Rectal smooth muscle tissue (tissue), 1 donor: ENCODE data around the gene CLNK.

Experiments used
- H3K27ac ChIP-seq: one replicate; pipeline ENCODE4 v1.7.0; 2013; ENCODE audit warnings: low read depth, low read length, inconsistent platforms
- H3K27me3 ChIP-seq: one replicate; pipeline ENCODE4 v1.7.0; 2013; ENCODE audit warnings: low read length; ENCODE audit not compliant: control insufficient read depth, insufficient read depth
- H3K36me3 ChIP-seq: one replicate; pipeline ENCODE4 v1.7.0; 2013; ENCODE audit warnings: low read length; ENCODE audit not compliant: control insufficient read depth, insufficient read depth
- H3K4me1 ChIP-seq: one replicate; pipeline ENCODE4 v1.7.0; 2013; ENCODE audit warnings: low read length; ENCODE audit not compliant: control insufficient read depth, insufficient read depth
- H3K4me3 ChIP-seq: one replicate; pipeline ENCODE4 v1.7.0; 2013; ENCODE audit warnings: low read length
- H3K9ac ChIP-seq: one replicate; pipeline ENCODE4 v1.7.0; 2013; ENCODE audit warnings: low read length

Gene CLNK

DNA sequence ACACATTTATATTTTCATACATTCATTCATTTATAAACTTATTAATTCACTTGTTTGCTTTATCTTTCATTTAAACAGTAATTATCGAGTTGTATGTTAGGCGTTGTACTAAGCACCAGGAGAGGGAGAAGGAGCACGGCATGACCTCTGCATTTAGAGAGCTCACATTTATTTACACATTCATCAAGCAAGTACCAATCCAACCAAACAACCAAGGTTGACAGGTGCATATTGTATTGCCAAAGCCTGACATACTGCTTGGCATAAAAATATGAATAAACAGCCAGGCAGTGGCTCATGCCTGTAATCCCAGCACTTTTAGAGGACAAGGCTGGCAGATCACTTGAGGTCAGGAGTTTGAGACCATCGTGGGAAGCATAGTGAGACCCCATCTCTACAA is 37.0 kb upstream of the CLNK start:
- no peak overlapping the region for H3K9ac ChIP-seq
- no peaks in the 10 kb centered on the region for H3K27me3 ChIP-seq
- H3K4me3 ChIP-seq: no peak overlapping the region
- H3K36me3 ChIP-seq: no peaks in the 10 kb centered on the region
- no peaks in the 10 kb centered on the region for H3K4me1 ChIP-seq
- no peak overlapping the region for H3K27ac ChIP-seq

DNA sequence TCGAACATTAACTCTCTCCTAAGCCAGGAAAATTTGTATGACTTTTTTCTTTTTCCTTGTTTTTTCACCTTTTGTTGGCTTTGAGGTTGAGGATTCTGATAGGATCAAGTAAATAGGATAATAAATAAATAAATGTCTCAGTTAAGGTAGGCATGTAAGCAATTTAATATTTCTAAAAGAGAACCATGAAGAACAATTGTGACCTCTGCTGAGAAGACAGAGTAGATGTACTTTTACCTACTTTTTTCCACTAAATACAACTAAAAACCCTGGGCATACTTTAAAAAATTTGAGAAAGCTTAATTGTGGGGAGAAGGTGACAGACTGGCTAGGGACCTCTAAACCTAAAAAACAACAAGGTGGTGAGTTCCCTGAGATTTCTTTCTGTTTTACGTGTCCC is 31.6 kb upstream of the CLNK start:
- H3K27ac ChIP-seq: no peak overlapping the region
- H3K27me3 ChIP-seq: no peaks in the 10 kb centered on the region
- no peak overlapping the region for H3K4me3 ChIP-seq
- H3K4me1 ChIP-seq: no peaks in the 10 kb centered on the region
- H3K36me3 ChIP-seq: no peaks in the 10 kb centered on the region
- H3K9ac ChIP-seq: no peak overlapping the region

GRCh38 chr4:10715696-10716095 is 31.1 kb upstream of the CLNK start:
- no peak overlapping the region for H3K27ac ChIP-seq
- no peak overlapping the region for H3K9ac ChIP-seq
- H3K36me3 ChIP-seq: no peaks in the 10 kb centered on the region
- H3K4me3 ChIP-seq: no peak overlapping the region
- H3K27me3 ChIP-seq: no peaks in the 10 kb centered on the region
- no peaks in the 10 kb centered on the region for H3K4me1 ChIP-seq

- no peak overlapping the region for H3K27ac ChIP-seq
- no peak overlapping the region for H3K9ac ChIP-seq
- no peak overlapping the region for H3K4me3 ChIP-seq
- no peaks in the 10 kb centered on the region for H3K36me3 ChIP-seq
- H3K27me3 ChIP-seq: no peaks in the 10 kb centered on the region
- no peaks in the 10 kb centered on the region for H3K4me1 ChIP-seq
These were observed 30.6 kb upstream of the CLNK start for GRCh38 chr4:10715135-10715534.

DNA sequence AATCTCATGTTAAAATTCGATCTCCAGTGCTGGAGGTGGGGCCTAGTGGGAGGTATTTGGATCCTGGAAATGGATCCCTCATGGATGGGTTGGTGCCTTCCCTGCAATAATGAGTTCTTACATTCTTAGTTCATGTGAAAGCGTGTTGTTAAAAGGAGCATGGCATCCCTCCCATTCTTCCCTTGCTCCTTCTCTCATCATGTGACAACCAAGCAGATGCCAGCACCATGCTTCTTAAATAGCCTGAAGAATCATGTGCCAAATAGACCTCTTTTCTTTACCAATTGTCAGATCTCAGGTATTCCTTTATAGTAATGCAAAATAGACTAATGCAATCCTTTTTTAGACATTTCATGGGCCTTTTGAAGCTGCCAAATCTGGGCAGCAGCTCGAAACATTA is 29.0 kb upstream of the CLNK start:
- H3K27me3 ChIP-seq: no peaks in the 10 kb centered on the region
- H3K9ac ChIP-seq: no peak overlapping the region
- no peaks in the 10 kb centered on the region for H3K4me1 ChIP-seq
- no peak overlapping the region for H3K4me3 ChIP-seq
- H3K27ac ChIP-seq: no peak overlapping the region
- no peaks in the 10 kb centered on the region for H3K36me3 ChIP-seq

- Histone ChIP-seq H3K36me3 (no peaks in the 10 kb centered on the region), H3K9ac (no peak overlapping the region), H3K4me3 (no peak overlapping the region), H3K27me3 (no peaks in the 10 kb centered on the region), H3K27ac (no peak overlapping the region), H3K4me1 (no peaks in the 10 kb centered on the region)
These were observed 21.7 kb upstream of the CLNK start for GRCh38 chr4:10706236-10706635.

- H3K4me3 ChIP-seq: no peak overlapping the region
- no peaks in the 10 kb centered on the region for H3K27me3 ChIP-seq
- no peak overlapping the region for H3K9ac ChIP-seq
- no peak overlapping the region for H3K27ac ChIP-seq
- no peaks in the 10 kb centered on the region for H3K36me3 ChIP-seq
- H3K4me1 ChIP-seq: no peaks in the 10 kb centered on the region
These were observed 19.9 kb upstream of the CLNK start for GRCh38 chr4:10704430-10704810.

DNA sequence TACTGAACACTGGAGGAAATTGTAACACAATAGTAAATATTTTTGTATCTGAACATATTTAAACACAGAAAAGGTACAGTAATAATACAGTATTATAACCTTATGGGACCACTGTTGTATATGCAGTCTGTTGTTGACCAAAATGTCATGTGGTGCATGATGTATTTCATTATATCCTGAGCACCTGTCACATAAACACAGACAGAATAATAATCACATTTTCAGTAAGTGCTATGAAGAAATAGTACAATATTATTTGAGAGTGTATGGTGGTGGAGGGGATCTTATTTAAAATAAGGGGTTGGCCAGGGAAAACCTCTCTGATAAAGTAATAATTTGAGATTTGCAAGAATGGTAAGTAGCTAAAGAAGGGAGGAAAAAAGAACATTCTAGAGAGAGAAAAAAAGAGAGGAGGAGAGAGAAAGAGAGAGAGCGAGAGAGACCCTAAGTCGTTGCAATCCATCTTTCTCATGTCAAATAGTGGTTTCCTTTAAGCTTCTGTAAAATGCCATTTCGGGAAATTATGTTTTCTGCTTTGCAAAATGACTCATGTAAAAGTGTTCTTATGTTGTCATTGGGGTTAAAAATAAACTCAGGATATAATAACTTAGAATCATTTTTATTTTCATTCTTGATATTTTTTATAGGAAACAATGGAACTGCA is 19.3 kb upstream of the CLNK start:
- H3K9ac ChIP-seq: no peak overlapping the region
- H3K4me1 ChIP-seq: no peaks in the 10 kb centered on the region
- no peak overlapping the region for H3K27ac ChIP-seq
- H3K27me3 ChIP-seq: no peaks in the 10 kb centered on the region
- H3K4me3 ChIP-seq: no peak overlapping the region
- no peaks in the 10 kb centered on the region for H3K36me3 ChIP-seq

- H3K36me3 ChIP-seq: no peaks in the 10 kb centered on the region
- no peaks in the 10 kb centered on the region for H3K4me1 ChIP-seq
- H3K4me3 ChIP-seq: no peak overlapping the region
- no peaks in the 10 kb centered on the region for H3K27me3 ChIP-seq
- no peak overlapping the region for H3K9ac ChIP-seq
- no peak overlapping the region for H3K27ac ChIP-seq
These were observed 18.6 kb upstream of the CLNK start for GRCh38 chr4:10703156-10703555.

DNA sequence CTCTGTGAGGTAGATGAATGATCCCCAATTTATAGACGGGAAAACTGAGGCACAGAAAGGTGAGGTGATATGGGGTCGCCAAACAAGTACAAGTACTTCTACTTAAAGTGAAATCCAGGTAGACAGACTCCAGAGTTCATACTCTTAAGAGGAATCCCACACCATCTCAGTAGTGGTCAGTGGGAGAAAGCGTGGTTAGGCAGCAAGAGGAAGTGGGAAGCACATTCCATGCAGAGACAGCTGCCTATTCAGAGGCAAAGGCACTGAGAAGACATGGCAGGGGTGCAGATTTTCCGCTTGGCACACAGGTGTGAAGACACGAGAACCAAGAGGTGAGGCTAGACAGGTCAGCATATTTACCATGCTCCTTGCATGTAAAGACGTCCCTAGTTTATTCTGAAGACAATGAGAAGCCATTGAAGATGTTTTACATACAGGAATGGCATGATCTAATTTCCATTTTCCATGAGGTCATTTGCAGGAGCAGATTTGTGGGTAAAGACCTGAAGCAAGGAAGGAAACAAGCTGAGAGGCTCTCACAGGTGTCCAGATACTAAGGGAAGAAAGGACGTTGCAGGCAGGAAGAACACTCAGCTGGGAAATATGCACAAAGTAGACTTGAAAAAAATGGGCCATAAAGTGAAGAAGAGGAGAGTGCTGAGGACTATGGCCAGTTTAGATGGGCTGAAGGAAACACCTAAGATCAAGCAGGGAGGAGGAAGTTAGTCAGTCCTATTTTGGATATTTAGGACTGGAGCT is 17.3 kb upstream of the CLNK start:
- no peak overlapping the region for H3K27ac ChIP-seq

DNA sequence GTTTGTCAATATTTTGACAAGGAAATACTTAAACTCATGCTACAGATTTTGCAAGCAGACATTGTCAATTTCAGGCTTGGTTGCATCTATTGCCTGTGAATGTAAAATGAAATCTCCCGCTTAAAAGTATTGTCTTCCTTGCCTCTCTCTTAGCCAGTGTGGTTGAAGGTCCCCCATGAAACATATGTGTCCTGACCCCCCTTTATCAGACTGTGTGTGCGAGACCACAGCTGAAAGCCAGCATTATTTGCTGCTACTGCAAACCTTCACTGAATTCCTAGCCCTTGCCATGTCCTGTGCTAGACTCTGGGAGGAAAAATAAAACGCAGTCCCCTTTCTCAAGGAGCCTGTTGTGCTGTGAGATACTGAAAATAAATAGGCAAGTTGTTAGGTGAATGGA is 16.6 kb upstream of the CLNK start:
- Histone ChIP-seq H3K27me3 (no peaks in the 10 kb centered on the region), H3K9ac (no peak overlapping the region), H3K4me1 (no peaks in the 10 kb centered on the region), H3K27ac (no peak overlapping the region), H3K4me3 (no peak overlapping the region), H3K36me3 (no peaks in the 10 kb centered on the region)

More for the DNA sequence above, 17.3 kb upstream of the CLNK start:
- Histone ChIP-seq H3K4me1 (no peaks in the 10 kb centered on the region), H3K4me3 (no peak overlapping the region), H3K27me3 (no peaks in the 10 kb centered on the region), H3K9ac (no peak overlapping the region), H3K36me3 (no peaks in the 10 kb centered on the region)

DNA sequence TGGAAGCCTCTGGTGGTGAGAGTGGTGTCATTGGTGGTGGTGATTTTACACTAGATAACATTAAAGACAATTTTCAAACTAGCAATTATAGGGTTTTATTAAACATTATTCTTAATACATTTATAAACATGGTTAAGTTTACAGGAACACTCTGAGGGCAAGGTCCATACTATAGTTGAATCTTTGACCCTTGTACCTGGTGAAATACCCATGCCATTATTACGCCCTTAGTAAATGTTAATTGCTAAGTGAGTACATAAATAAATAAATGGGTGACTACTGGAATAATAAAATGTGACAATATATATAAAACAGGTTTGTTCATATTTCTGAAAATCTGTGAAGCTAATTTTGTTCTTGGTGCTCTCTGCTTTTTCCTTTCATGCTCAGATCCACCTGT is 13.6 kb upstream of the CLNK start:
- H3K9ac ChIP-seq: no peak overlapping the region
- H3K27ac ChIP-seq: no peak overlapping the region
- H3K4me3 ChIP-seq: no peak overlapping the region
- H3K36me3 ChIP-seq: no peaks in the 10 kb centered on the region
- H3K27me3 ChIP-seq: no peaks in the 10 kb centered on the region
- no peaks in the 10 kb centered on the region for H3K4me1 ChIP-seq

- H3K4me1 ChIP-seq: no peaks in the 10 kb centered on the region
- H3K27me3 ChIP-seq: no peaks in the 10 kb centered on the region
- H3K4me3 ChIP-seq: no peak overlapping the region
- no peaks in the 10 kb centered on the region for H3K36me3 ChIP-seq
- H3K27ac ChIP-seq: no peak overlapping the region
- H3K9ac ChIP-seq: no peak overlapping the region
These were observed 12.5 kb upstream of the CLNK start for GRCh38 chr4:10697086-10697485.
